ENCODE results near the gene KIR3DL2. TPM values are rescaled to one million over a fixed set of nuclear protein-coding genes. Genes with fewer than 3 reads are reported as not detected.
"Not testable (repeated sequence)": the region's sequence is repeated elsewhere in the genome, so short reads cannot be mapped to it uniquely, and the experiment has no call there.

Gene KIR3DL2
- polyA plus RNA-seq, 1 of the 3 experiments (the other 2 are of a cell fraction), result not detected

DNA sequence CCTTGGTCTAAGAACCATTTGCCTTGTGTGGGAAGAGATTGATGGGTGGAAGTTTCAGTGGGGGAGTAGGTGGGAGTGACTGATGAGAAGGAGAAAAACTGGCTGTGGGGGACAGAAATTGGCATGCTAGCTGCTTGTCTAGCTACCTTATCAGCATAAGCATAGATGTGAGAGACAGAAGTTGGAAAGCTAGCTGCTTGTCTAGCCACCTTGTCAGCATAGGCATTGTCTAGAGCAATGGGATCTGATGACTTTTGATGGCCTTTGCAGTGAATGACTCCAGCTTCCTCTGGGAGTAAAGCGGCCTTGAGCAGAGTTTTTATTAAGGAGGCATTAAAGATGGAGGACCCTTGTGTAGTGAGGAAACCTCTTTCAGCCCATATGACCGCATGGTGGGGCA is 45.8 kb downstream of the KIR3DL2 start:
- Histone ChIP-seq H3K36me3 (replicated peaks in 1 of 2; ENCODE audit: control insufficient read depth in 1 of 2, insufficient read depth in 2 of 2, low read length in 1 of 2) (no peaks in the 10 kb centered on the region), H3K27ac (ENCODE audit: low read depth in 2 of 2, low read length in 1 of 2) (no peak overlapping the region), H3K4me1 (ENCODE audit: control insufficient read depth in 1 of 2, insufficient read depth in 2 of 2, low read depth in 1 of 2, low read length in 1 of 2) (no peaks in the 10 kb centered on the region), H3K4me2 (no peak overlapping the region), H3K9me2 (no peaks in the 10 kb centered on the region), H3F3A (replicated peaks; ENCODE audit: insufficient read depth) (no peaks in the 10 kb centered on the region), H3K79me2 (ENCODE audit: insufficient read depth) (no peaks in the 10 kb centered on the region), H4K20me1 (ENCODE audit: insufficient read depth) (no peaks in the 10 kb centered on the region), H3K9me3 (no peaks in the 10 kb centered on the region), H3K9ac (no peak overlapping the region), H3K27me3 (ENCODE audit: insufficient read depth) (peaks cover 52% of the 10 kb centered on the region), H3K4me3 (ENCODE audit: low read depth in 2 of 2, low read length in 1 of 2) (no peak overlapping the region), H2AFZ (ENCODE audit: low read depth) (no peak overlapping the region)
- WGBS (ENCODE audit: low lambda C conversion rate), result 14% methylated on average over 2 of the region's 2 CpGs
- ChIA-PET POLR2A (no interaction called here), CTCF (interaction anchor here (1.3 kb wide), 1 partner anchor 15 kb away, joined by 3 read pairs; no protein-coding TSS in a partner anchor)
- DNase-seq, result no peak
- TF ChIP-seq RFX5 (IDR thresholded peaks at IDR 0.05; ENCODE audit: low read length) (no peak), FOSL2 (IDR thresholded peaks at IDR 0.05; ENCODE audit: borderline replicate concordance, low read depth) (no peak), TEAD4 (IDR thresholded peaks at IDR 0.05; ENCODE audit: borderline replicate concordance, insufficient read depth) (no peak), MXI1 (IDR thresholded peaks at IDR 0.05; ENCODE audit: low read depth, low read length) (no peak), ELF1 (IDR thresholded peaks at IDR 0.05) (no peak)
- TF ChIP-seq, protein P1, sequence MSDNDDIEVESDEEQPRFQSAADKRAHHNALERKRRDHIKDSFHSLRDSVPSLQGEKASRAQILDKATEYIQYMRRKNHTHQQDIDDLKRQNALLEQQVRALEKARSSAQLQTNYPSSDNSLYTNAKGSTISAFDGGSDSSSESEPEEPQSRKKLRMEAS (IDR thresholded peaks at IDR 0.05; ENCODE audit: low read depth), result no peak
- TF ChIP-seq, protein P2, sequence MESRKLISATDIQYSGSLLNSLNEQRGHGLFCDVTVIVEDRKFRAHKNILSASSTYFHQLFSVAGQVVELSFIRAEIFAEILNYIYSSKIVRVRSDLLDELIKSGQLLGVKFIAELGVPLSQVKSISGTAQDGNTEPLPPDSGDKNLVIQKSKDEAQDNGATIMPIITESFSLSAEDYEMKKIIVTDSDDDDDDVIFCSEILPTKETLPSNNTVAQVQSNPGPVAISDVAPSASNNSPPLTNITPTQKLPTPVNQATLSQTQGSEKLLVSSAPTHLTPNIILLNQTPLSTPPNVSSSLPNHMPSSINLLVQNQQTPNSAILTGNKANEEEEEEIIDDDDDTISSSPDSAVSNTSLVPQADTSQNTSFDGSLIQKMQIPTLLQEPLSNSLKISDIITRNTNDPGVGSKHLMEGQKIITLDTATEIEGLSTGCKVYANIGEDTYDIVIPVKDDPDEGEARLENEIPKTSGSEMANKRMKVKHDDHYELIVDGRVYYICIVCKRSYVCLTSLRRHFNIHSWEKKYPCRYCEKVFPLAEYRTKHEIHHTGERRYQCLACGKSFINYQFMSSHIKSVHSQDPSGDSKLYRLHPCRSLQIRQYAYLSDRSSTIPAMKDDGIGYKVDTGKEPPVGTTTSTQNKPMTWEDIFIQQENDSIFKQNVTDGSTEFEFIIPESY (IDR thresholded peaks at IDR 0.05; ENCODE audit: borderline replicate concordance, low read depth), result no peak

GRCh38 chr19:54898685-54899084 is 48.4 kb downstream of the KIR3DL2 start:
- CTCF ChIA-PET, result interaction anchor here (0.9 kb wide), 1 partner anchor 18 kb away, joined by 3 read pairs; no protein-coding TSS in a partner anchor
- DNase-seq; H3K9me3 ChIP-seq; H3K4me1 ChIP-seq (ENCODE audit: control insufficient read depth in 1 of 2, insufficient read depth in 2 of 2, low read depth in 1 of 2, low read length in 1 of 2); H3K4me3 ChIP-seq (ENCODE audit: low read depth in 2 of 2, low read length in 1 of 2); H3K27ac ChIP-seq (ENCODE audit: low read depth in 2 of 2, low read length in 1 of 2); H2AFZ ChIP-seq (ENCODE audit: low read depth); H3F3A ChIP-seq (replicated peaks; ENCODE audit: insufficient read depth); H3K36me3 ChIP-seq (replicated peaks in 1 of 2; ENCODE audit: control insufficient read depth in 1 of 2, insufficient read depth in 2 of 2, low read length in 1 of 2); H3K9ac ChIP-seq; POLR2A ChIA-PET; H3K9me2 ChIP-seq; H3K4me2 ChIP-seq; H3K79me2 ChIP-seq (ENCODE audit: insufficient read depth); H4K20me1 ChIP-seq (ENCODE audit: insufficient read depth): not testable (repeated sequence)
- H3K27me3 ChIP-seq (ENCODE audit: insufficient read depth), result peaks cover 30% of the 10 kb centered on the region; the same call in 1 of the 2 replicates
- 8% methylated on average over 7 of the region's 7 CpGs for WGBS (ENCODE audit: low lambda C conversion rate)

GRCh38 chr19:54899646-54900045 is 49.4 kb downstream of the KIR3DL2 start:
- H3K4me3 ChIP-seq (ENCODE audit: low read depth in 2 of 2, low read length in 1 of 2); DNase-seq; H3K27ac ChIP-seq (ENCODE audit: low read depth in 2 of 2, low read length in 1 of 2); H3K4me2 ChIP-seq; H3K9me3 ChIP-seq; H3K9ac ChIP-seq; H3K4me1 ChIP-seq (ENCODE audit: control insufficient read depth in 1 of 2, insufficient read depth in 2 of 2, low read depth in 1 of 2, low read length in 1 of 2); H3F3A ChIP-seq (replicated peaks; ENCODE audit: insufficient read depth); H4K20me1 ChIP-seq (ENCODE audit: insufficient read depth); H3K9me2 ChIP-seq; H3K79me2 ChIP-seq (ENCODE audit: insufficient read depth); H3K36me3 ChIP-seq (replicated peaks in 1 of 2; ENCODE audit: control insufficient read depth in 1 of 2, insufficient read depth in 2 of 2, low read length in 1 of 2); POLR2A ChIA-PET; H2AFZ ChIP-seq (ENCODE audit: low read depth); CTCF ChIA-PET: not testable (repeated sequence)
- 3% methylated on average over 9 of the region's 9 CpGs for WGBS (ENCODE audit: low lambda C conversion rate)
- H3K27me3 ChIP-seq (ENCODE audit: insufficient read depth), result peaks cover 27% of the 10 kb centered on the region; the same call in 1 of the 2 replicates

DNA sequence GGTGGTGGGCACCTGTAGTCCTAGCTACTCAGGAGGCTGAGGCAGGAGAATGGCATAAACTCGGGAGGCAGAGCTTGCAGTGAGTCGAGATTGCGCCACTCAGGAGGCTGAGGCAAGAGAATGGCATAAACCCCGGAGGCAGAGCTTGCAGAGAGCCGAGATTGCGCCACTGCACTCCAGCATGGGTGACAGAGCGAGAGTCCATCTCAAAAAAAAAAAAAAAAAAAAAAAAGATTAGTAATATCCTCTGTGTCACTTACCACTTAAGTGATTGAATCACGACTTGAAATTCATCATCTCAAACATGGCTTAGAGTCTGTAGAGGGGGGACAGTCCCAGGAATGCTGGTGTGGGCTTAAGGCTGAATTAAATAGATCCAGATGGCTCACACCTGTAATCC is 50.9 kb downstream of the KIR3DL2 start:
- POLR2A ChIA-PET; H3K36me3 ChIP-seq (replicated peaks in 1 of 2; ENCODE audit: control insufficient read depth in 1 of 2, insufficient read depth in 2 of 2, low read length in 1 of 2); H3K27ac ChIP-seq (ENCODE audit: low read depth in 2 of 2, low read length in 1 of 2); CTCF ChIA-PET; DNase-seq; H3K9me3 ChIP-seq; H3K4me3 ChIP-seq (ENCODE audit: low read depth in 2 of 2, low read length in 1 of 2); H4K20me1 ChIP-seq (ENCODE audit: insufficient read depth); H3K4me2 ChIP-seq; H2AFZ ChIP-seq (ENCODE audit: low read depth); H3F3A ChIP-seq (replicated peaks; ENCODE audit: insufficient read depth); H3K4me1 ChIP-seq (ENCODE audit: control insufficient read depth in 1 of 2, insufficient read depth in 2 of 2, low read depth in 1 of 2, low read length in 1 of 2); H3K9me2 ChIP-seq; H3K9ac ChIP-seq; H3K79me2 ChIP-seq (ENCODE audit: insufficient read depth): not testable (repeated sequence)
- H3K27me3 ChIP-seq (ENCODE audit: insufficient read depth), result peaks cover 32% of the 10 kb centered on the region; the same call in 1 of the 2 replicates
- 1% methylated on average over 8 of the region's 8 CpGs for WGBS (ENCODE audit: low lambda C conversion rate)
